ENCODE data around the gene HLA-DMB.

Gene HLA-DMB

DNA sequence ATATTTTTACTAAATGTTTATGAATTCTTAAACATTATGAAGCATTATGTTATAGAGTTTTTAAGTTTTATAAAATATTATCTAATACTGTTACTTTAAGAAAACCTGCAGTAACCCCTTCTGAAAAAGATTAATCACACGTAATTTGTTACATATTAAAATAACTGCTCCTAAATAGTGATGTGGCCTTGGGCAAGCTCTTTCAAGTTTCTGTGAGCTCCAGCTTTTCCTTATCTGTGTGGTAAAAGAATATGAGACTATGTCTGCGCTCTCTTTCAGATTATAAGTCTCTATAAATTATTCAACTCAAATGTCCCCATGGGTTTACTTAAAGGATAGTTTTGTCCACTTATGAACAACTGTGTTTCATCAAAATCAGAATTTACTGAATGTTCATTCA is 31.9 kb downstream of the HLA-DMB start:
- no peak for DNase-seq (ENCODE audit: low read depth in 1 of 2, low spot score in 1 of 2)

DNA sequence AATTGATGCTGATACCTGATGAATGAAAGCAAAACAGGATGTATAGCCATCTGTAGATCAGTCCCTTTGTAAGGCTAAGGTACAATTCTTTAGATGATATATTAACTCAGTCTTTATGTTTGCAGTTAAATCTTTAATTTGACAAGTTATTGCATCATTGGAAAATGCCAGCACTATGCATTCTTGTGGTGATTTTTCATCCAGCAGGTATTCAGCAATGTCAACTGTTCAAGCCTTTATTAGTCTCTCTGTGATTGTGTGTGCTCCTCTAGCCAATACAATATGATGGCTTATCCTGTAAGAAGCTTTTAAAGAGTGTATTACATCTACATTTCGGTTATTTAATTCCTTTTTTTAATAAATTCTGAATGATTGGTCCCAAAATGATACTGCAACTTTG is 34.3 kb downstream of the HLA-DMB start:
- DNase-seq (ENCODE audit: low read depth in 1 of 2, low spot score in 1 of 2), result no peak

DNA sequence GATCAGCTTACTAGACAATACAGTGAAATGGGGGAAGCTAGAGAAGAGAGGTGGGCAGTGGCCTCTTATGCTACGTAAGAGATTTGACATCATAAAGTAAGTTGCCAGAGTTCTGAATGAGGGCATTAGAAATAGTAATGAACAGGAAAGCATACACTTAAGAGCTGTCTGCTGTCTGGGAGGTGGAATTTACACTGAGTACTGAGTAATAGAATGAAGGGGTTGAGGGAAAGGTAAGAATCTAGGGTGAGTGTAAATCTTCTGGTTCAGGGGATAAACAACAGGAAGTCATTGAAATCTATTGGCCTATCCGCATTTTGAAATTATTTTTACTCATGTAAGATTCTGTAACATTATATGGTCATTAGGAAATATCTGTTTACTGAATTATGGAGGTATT is 35.8 kb downstream of the HLA-DMB start:
- DNase-seq (ENCODE audit: low read depth in 1 of 2, low spot score in 1 of 2), result no peak

DNA sequence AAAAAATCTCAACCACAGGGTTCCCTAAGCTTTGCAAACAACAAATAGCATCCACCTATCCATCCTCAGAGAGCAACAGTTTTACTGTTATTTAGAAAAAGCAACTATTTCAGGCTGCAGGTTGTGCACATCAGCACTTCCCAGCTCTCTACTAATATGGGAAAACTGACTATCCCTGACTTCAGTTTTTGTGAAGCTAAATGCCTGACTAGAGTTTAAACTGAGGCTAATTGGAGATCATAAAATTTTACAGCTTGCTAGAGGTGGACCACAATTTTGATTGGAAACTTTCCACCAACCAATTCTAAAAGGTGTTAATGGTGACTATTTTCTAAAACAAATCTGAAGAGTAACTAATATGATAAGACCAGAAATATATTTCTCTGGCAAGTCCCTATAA is 36.9 kb downstream of the HLA-DMB start:
- DNase-seq (ENCODE audit: low read depth in 1 of 2, low spot score in 1 of 2), result no peak

DNA sequence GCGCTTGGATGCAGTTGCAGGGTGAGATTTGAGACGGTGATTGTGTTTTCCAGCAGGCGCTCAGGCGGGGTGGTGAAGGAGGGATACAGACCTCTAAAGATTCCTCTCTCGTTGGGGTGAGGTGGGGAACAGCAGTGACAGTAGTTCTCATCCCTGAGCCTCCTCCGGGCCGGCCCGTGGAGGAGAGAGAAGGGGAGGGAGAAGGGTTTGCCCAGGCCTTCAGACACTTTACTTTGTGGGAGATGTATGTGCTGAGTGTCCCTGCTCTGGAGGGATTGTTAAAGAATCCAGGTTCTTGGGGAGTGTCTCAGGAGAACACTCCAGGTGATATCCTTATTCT is 45.9 kb downstream of the HLA-DMB start:
- no peak for DNase-seq (ENCODE audit: low read depth in 1 of 2, low spot score in 1 of 2)

DNA sequence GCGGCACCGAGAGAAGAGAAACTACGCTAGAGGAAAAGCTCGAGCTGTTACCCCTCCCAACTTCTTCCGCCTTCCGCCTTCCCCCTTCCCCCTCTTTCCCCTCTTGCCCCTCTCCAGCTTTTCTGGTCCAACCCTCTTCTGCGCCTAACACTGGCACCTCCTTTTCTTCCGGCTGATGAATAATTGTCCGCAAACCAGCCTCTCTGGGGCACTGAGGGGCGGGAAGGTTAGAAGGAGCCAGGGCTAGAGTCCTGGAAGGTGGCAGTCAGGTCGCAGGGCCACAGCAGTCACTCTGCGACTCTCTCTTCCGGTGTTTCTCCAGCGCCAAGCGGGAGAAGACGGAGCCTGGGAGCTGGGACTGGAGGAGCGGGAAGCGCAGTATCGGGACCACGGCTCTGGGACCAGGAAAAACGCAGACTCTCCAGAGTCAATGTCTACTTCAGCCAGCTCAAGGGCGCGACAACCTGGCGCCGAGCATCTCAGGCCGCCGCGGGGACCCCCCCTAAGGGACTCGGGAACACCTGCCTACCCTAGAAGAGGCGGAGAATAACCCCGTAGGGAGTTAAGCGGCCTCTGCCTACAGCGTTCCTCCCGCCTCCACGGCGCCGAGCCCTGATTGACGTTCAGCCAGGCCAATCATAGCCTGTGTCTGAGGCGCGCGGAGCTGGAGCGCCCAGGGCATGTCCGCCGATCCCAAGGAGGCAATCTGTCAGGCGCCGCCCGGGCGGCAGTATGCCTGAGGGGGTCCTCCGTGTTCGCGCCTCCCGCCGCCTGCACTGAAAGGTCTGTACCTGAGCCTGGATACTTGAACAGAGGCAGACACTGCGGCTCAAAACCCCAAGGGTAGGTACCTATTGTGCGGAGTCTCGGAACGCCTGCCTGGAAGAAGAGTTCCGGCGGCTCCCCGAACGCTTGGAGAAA is 46.5 kb downstream of the HLA-DMB start:
- peak; percentile 93 to 95 for DNase-seq (ENCODE audit: low read depth in 1 of 2, low spot score in 1 of 2)

DNA sequence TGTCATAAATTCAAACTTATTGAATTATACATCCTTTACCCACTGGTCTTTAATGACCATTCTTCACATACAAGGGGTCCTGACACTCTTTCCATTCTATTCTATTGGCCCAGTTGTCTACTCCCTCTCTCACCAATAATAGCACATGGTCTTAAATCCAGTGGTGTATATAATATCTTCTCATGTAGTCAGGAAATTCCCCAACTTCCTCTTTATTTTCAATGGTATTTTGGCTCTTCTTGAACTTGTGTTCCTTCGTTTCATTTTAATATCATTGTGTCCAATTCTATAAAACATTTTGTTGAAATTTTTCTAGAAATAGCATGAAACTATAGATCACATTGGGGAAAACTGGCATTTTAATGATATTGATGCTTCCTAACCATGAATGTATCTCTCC is 50.0 kb downstream of the HLA-DMB start:
- no peak for DNase-seq (ENCODE audit: low read depth in 1 of 2, low spot score in 1 of 2)

DNA sequence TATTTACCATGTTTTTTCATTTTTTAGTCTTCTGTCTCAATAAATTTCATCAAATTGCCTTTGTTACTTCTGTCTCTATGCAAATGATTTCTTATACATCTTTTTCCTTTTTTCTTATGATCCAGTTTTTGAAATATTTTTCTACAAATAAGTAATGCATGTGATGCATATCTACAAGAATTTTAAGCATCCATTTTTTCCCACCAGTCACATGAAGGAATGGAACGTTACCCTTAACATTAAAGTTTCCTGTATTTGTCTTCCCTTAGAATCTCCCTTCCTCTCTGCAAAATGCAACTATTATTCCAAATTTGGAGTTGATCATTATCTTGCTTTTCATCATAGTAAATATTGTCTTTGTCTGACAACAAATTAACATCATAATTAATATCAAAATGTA is 51.3 kb downstream of the HLA-DMB start:
- DNase-seq (ENCODE audit: low read depth in 1 of 2, low spot score in 1 of 2), result no peak

DNA sequence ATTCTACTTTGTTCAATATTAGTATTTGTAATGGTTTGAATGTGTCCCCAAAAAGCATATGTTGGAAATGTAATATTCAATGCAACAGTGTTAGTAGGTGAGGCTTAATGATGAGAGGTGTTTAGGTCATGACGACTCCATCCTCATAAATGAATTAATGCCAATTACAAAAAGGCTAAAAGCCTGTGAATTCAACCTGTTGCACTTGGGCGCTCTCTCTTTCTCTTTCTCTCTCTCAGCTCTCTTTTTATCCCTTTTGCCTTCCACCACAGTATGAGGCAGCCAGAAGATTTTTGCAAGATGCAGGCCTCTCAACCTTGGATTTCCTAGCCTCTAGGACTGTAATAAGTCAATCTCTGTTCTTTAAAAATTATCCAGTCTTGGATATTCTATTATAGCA is 52.3 kb downstream of the HLA-DMB start:
- no peak for DNase-seq (ENCODE audit: low read depth in 1 of 2, low spot score in 1 of 2)

DNA sequence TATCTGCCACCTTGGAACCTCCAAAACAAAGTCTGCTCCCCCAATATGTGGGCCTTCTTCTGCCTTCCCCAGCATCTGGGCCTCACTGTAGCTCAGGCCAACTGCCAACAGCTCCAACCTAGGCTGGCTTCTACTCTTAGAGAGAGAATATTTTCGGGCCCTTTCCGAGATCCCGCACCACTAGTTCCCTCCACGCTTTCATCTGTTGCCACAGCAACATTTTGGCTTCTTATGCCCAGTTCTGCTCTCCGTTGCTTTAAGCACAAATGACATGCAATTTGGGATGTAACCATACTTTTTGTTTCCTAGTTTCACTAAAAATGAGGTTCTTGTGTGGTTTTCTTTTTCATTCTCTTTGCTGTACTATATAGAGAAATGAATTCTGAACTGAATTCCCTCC is 53.2 kb downstream of the HLA-DMB start:
- no peak for DNase-seq (ENCODE audit: low read depth in 1 of 2, low spot score in 1 of 2)

DNA sequence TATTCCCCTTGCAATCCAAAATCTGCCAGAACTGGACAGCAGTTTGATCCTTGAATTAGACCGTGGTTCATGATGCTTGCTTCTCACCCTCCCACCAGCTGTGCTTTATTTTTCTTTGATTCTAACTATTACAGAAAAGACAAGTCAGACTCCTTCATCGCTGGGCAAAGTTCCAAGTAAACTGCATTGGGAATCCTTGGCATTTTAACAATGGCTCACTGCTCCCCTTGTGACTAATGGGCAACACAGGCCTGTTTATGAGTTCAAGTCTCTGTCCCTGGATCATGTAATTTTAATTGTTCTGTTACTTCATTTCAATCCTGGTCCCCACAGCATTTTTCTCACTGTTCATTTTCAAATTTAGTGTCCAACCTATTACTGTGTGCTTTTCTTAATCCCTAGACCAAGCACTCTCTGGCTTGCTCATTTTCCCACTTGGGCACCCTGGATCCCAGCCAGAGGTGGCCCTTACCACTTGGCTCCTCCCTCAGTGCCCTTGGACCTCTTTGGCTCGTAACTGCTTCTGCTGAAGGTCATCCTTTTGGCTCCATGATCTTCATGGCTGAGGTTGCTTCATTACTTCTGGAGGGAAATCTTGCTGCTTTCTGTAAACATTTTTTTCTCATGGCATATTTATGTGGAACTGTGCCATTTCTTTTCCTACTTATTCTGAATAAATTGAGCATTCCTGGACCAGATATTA is 54.0 kb downstream of the HLA-DMB start:
- DNase-seq (ENCODE audit: low read depth in 1 of 2, low spot score in 1 of 2), result no peak

DNA sequence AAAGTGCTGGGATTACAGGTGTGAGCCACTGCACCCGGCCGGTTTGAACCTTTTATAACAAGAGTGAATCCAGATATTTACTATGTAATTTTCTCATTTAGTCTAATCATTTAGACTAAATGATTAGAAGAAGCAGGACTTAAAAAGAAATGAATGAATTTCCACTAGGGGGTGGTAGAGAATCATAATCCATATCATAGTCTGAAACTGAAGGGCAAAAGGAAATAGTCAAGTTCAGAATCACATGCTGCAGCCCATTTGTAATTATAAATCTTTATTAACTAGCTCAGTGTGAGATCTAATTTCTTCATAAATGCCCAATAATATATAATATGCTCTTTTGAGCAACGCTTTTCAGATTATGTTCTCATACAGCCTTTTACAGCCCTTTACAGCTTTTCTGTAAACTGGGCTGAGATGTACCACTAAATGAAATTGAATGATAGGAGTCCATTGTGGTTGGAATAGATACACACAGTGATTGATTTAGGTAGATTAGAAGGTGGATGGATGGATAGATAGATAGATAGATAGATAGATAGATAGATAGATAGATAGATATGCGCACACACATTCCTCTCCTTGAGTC is 55.0 kb downstream of the HLA-DMB start:
- no peak for DNase-seq (ENCODE audit: low read depth in 1 of 2, low spot score in 1 of 2)

All from activated CD4-positive, alpha-beta T cell treated with anti-CD3 and anti-CD28 coated beads, Interleukin-2, amount 50 U/mL, for 24 hours (primary cell).